DOHH2 (cell line): ENCODE measurements around the gene CLPTM1L.

Experiments used
- H3F3A ChIP-seq: fragments of 200-600 bp; sonication (generic), shearing (Covaris generic); 2 replicates; pipeline ENCODE4 v1.6.0; 2016; ENCODE audit warnings: antibody characterized with exemption, mild to moderate bottlenecking; ENCODE audit not compliant: control insufficient read depth, insufficient read depth
- H3K27ac ChIP-seq: fragments of 200-600 bp; sonication (generic); 2 replicates; pipeline ENCODE4 v1.5.1; 2014; ENCODE audit warnings: low read depth, mild to moderate bottlenecking, low read length, moderate library complexity
- H3K27me3 ChIP-seq: fragments of 200-600 bp; sonication (generic); 2 replicates; pipeline ENCODE4 v1.6.1; 2014; ENCODE audit warnings: mild to moderate bottlenecking, low read length, mixed read lengths; ENCODE audit not compliant: control insufficient read depth
- H3K36me3 ChIP-seq: fragments of 200-600 bp; sonication (generic); 2 replicates; pipeline ENCODE4 v1.6.1; 2014; ENCODE audit warnings: mild to moderate bottlenecking, low read length, moderate library complexity, mixed read lengths; ENCODE audit not compliant: control insufficient read depth
- H3K4me1 ChIP-seq: fragments of 200-600 bp; sonication (generic); 2 replicates; pipeline ENCODE4 v1.6.1; 2014; ENCODE audit warnings: mild to moderate bottlenecking, low read length, mixed read lengths; ENCODE audit not compliant: control insufficient read depth
- H3K4me2 ChIP-seq: fragments of 200-600 bp; sonication (generic); 2 replicates; pipeline ENCODE4 v1.6.0; 2014; ENCODE audit warnings: mild to moderate bottlenecking, low read length, moderate library complexity
- H3K4me3 ChIP-seq: fragments of 200-600 bp; sonication (generic); 2 replicates; pipeline ENCODE4 v1.5.1; 2014; ENCODE audit warnings: mild to moderate bottlenecking, low read length, mixed read lengths
- H3K79me2 ChIP-seq: fragments of 200-600 bp; sonication (generic); 2 replicates; pipeline ENCODE4 v1.6.1; 2014; ENCODE audit warnings: mild to moderate bottlenecking, low read length, mixed read lengths; ENCODE audit not compliant: control insufficient read depth
- H3K9me2 ChIP-seq: fragments of 200-600 bp; sonication (generic); replicated peaks from 2 replicates; pipeline ENCODE4 v1.6.1; 2014; ENCODE audit warnings: mild to moderate bottlenecking, low read length, mixed read lengths; ENCODE audit not compliant: control insufficient read depth
- H3K9me3 ChIP-seq: fragments of 200-600 bp; sonication (generic); 2 replicates; pipeline ENCODE4 v1.6.1; 2014; ENCODE audit warnings: antibody characterized with exemption, low read length, mixed read lengths; ENCODE audit not compliant: control insufficient read depth, insufficient read depth
- H4K20me1 ChIP-seq: fragments of 200-600 bp; sonication (generic); 2 replicates; pipeline ENCODE4 v1.6.0; 2014; ENCODE audit warnings: low read depth, mild to moderate bottlenecking, antibody characterized with exemption, low read length, moderate library complexity; ENCODE audit not compliant: control insufficient read depth, insufficient read depth
- EZH2phosphoT487 ChIP-seq: fragments of 200-600 bp; sonication (generic); IDR thresholded peaks from 2 replicates; pipeline ENCODE4 v1.6.1; 2017; ENCODE audit warnings: borderline replicate concordance, mild to moderate bottlenecking, antibody characterized with exemption, low read length, moderate library complexity, mixed read lengths
- TF ChIP-seq, protein P1 (sequence below): fragments of 200-600 bp; sonication (generic); IDR thresholded peaks from one replicate; pipeline ENCODE4 v1.5.1; 2014; ENCODE audit warnings: antibody characterized with exemption, mild to moderate bottlenecking, low read depth, low read length; ENCODE audit not compliant: poor library complexity, severe bottlenecking

The CLPTM1L gene

DNA sequence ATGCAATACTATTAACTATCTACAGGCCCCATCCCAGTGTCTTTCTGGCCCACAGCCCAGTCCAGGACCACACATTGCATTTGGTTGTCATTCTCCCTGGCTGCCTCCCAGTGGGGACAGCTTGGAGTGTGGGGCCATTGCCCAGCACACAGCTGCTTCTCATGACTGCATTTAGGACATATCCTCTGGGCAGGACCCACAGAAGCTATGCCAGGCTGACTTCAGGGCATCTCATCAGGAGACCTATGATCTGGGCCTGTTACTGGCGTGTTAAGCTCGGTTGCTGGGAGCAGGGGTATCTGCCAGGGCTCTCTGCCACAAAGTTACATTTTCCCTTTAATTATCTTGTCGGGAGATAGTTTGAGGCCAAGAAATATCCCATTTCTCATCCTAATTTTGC lies 32.1 kb upstream of the CLPTM1L start:
- Histone ChIP-seq H3K27ac (no peak overlapping the region), H3K27me3 (no peaks in the 10 kb centered on the region), H3K36me3 (no peaks in the 10 kb centered on the region), H3K4me3 (no peak overlapping the region), H3K9me3 (peaks cover 14% of the 10 kb centered on the region; the same call in 1 of the 2 replicates), H3K9me2 (no peaks in the 10 kb centered on the region), H3F3A (no peaks in the 10 kb centered on the region), H3K4me1 (peaks cover 31% of the 10 kb centered on the region), H3K4me2 (no peak overlapping the region), H3K79me2 (no peaks in the 10 kb centered on the region), H4K20me1 (no peaks in the 10 kb centered on the region)
- no peak for TF ChIP-seq EZH2phosphoT487
- TF ChIP-seq, protein P1, sequence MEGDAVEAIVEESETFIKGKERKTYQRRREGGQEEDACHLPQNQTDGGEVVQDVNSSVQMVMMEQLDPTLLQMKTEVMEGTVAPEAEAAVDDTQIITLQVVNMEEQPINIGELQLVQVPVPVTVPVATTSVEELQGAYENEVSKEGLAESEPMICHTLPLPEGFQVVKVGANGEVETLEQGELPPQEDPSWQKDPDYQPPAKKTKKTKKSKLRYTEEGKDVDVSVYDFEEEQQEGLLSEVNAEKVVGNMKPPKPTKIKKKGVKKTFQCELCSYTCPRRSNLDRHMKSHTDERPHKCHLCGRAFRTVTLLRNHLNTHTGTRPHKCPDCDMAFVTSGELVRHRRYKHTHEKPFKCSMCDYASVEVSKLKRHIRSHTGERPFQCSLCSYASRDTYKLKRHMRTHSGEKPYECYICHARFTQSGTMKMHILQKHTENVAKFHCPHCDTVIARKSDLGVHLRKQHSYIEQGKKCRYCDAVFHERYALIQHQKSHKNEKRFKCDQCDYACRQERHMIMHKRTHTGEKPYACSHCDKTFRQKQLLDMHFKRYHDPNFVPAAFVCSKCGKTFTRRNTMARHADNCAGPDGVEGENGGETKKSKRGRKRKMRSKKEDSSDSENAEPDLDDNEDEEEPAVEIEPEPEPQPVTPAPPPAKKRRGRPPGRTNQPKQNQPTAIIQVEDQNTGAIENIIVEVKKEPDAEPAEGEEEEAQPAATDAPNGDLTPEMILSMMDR = no peak

DNA sequence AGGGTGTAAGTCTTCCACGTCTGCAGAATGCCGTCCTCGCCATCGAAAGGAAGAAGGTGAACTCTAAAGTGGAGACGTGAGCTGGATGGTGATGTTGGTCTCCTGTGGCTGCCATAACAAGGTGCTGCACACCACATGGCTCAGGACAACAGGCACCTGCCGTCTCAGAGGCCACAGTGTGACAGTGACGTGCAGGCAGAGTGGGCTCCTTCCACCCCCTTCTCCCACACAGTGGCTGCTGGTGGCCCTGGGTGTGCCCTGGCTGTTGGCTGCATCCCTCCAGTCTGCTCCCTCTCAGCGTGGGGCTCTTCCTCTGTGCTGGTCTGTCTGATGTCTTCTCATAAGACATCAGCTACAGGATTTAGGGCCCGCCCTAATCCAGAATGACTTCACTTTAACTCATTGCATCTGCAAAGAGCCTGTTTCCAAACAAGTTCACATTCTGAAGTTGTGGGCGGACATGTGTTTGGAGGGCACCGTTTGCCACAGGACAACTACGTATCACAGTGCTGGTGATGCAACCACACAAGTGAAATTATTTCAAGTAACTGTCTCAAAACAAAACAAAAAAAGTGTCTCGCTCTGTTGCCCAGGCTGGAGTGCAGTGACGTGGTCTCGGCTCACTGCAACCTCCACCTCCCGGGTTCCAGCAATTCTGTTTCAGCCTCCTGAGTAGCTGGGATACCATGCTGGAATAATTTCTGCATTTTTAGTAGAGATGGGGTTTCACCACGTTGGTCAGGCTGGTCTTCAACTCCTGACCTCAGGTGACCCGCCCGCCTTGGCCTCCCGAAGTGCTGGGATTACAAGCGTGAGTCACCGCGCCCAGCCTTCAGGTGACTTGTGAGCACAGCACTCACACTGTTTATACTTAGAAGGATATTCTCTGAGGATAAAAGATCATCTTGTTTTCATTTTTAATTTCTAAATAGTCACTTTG lies 31.2 kb upstream of the CLPTM1L start:
- no peaks in the 10 kb centered on the region for H3K79me2 ChIP-seq
- no peak overlapping the region for H3K27ac ChIP-seq
- no peaks in the 10 kb centered on the region for H3K27me3 ChIP-seq
- no peaks in the 10 kb centered on the region for H3K36me3 ChIP-seq
- H3K9me3 ChIP-seq = peaks cover 14% of the 10 kb centered on the region; the same call in 1 of the 2 replicates
- H3K4me2 ChIP-seq = peak overlapping the region; percentile 23
- no peaks in the 10 kb centered on the region for H3F3A ChIP-seq
- no peak overlapping the region for H3K4me3 ChIP-seq
- H3K4me1 ChIP-seq = peaks cover 40% of the 10 kb centered on the region
- no peaks in the 10 kb centered on the region for H3K9me2 ChIP-seq
- no peaks in the 10 kb centered on the region for H4K20me1 ChIP-seq
- TF ChIP-seq, protein P1 = no peak
- TF ChIP-seq EZH2phosphoT487 = no peak

DNA sequence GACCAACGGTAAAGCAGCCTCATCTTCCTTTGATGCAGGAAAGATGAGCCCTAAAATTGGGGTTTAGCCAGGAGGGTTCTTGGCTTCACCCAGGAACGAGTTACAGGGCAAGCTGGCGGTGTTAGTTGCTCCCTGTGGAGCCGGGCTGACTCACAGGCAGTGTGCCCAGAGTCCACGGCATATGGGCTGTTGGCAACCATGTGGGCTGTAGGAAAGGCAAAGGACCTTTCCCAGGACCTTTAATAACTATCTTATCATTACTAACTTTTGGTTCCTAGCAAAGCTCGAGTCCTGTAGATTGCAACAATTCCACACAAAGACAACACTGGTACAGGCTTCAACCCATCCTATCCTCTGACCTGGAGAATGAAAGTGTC lies 29.8 kb upstream of the CLPTM1L start:
- no peaks in the 10 kb centered on the region for H3K79me2 ChIP-seq
- H3K4me2 ChIP-seq = no peak overlapping the region
- no peaks in the 10 kb centered on the region for H3K9me2 ChIP-seq
- peaks cover 8% of the 10 kb centered on the region; the same call in 1 of the 2 replicates for H3K9me3 ChIP-seq
- H3K36me3 ChIP-seq = no peaks in the 10 kb centered on the region
- H3K27ac ChIP-seq = no peak overlapping the region
- H3K4me1 ChIP-seq = peaks cover 32% of the 10 kb centered on the region
- H4K20me1 ChIP-seq = no peaks in the 10 kb centered on the region
- no peak for TF ChIP-seq EZH2phosphoT487
- TF ChIP-seq, protein P1 = no peak
- no peaks in the 10 kb centered on the region for H3K27me3 ChIP-seq
- no peak overlapping the region for H3K4me3 ChIP-seq
- H3F3A ChIP-seq = no peaks in the 10 kb centered on the region
